K562 (cell line): ENCODE results near the gene ARMC12. TPM values are rescaled to one million over a fixed set of nuclear protein-coding genes. Genes with fewer than 3 reads are reported as not detected.

ENCODE experiments used
- ARID2 ChIP-seq: fragments of 450-650 bp; IDR thresholded peaks from 2 replicates; pipeline ENCODE4 v1.6.1; 2017; ENCODE audit warnings: antibody characterized with exemption, mild to moderate bottlenecking
- BDP1 ChIP-seq: IDR thresholded peaks from 3 replicates; pipeline ENCODE4 v1.6.1; 2011; ENCODE audit not compliant: insufficient read length, insufficient read depth
- FOXK2 ChIP-seq, 2 experiments: fragments of 450-650 bp; IDR thresholded peaks in 1 of 2; conservative IDR thresholded peaks in 1 of 2; 2 replicates each; pipeline ENCODE4 v1.6.1; 2016; ENCODE audit warnings: low read depth in 2 of 2, mild to moderate bottlenecking in 1 of 2
- GABPB2 ChIP-seq: fragments of 250-450 bp; sonication (Bioruptor Pico); conservative IDR thresholded peaks from 2 replicates; pipeline ENCODE4 v1.5.1; 2021; ENCODE audit warnings: mild to moderate bottlenecking
- GATAD2A ChIP-seq: fragments of 450-650 bp; IDR thresholded peaks from 2 replicates; pipeline ENCODE4 v1.6.1; 2017
- NR3C1 ChIP-seq: sonication (generic); formaldehyde crosslinking; IDR thresholded peaks from 2 replicates; pipeline ENCODE4 v1.8.1; 2022; ENCODE audit warnings: missing genetic modification reagents
- POLR2G ChIP-seq: fragments of 200-400 bp; formaldehyde crosslinking; IDR thresholded peaks from 2 replicates; pipeline ENCODE4 v1.6.1; 2017; ENCODE audit warnings: low read depth, mild to moderate bottlenecking, antibody characterized with exemption, low read length, moderate library complexity
- TEAD2 ChIP-seq: fragments of 450-650 bp; IDR thresholded peaks from 2 replicates; pipeline ENCODE4 v1.6.1; 2016; ENCODE audit warnings: missing genetic modification characterization, control low read depth, missing compliant biosample characterization
- polyA plus RNA-seq, 8 experiments: library from polyadenylated mRNA; depleted of rRNA in 4 of 8; stranded (reverse) in 5 of 8; unstranded in 3 of 8; fragments of >200 nt; fragmentation: Nextera tagmentation in 2 of 8; fragmentation: Illumina TruSeq in 1 of 8; extraction: Ambion mirVana in 2 of 8; extraction: Trizol in 1 of 8; gene quantifications; 2 replicates each; pipeline versions ENCODE4 v1.2.1 to v1.2.3, GENCODE V29; 2011 to 2014; ENCODE audit warnings: inconsistent platforms in 1 of 8, missing spikeins in 1 of 8
- total RNA-seq, 7 experiments: library from RNA; depleted of rRNA in 6 of 7; stranded (reverse); fragments of >200 nt in 6 of 7; fragmentation: Illumina TruSeq in 2 of 7; extraction: Trizol in 2 of 7; gene quantifications; 2 replicates each; pipeline versions ENCODE4 v1.2.1 to v1.2.3, GENCODE V29; 2011 to 2021; ENCODE audit warnings: low replicate concordance in 1 of 7
- TF ChIP-seq, protein P1 (sequence below), 2 experiments: fragments of 450-650 bp; IDR thresholded peaks; 2 replicates each; pipeline ENCODE4 v1.6.1; 2018; ENCODE audit warnings: mild to moderate bottlenecking in 2 of 2, low read depth in 1 of 2; ENCODE audit not compliant: partially characterized antibody in 2 of 2
- TF ChIP-seq, protein P2 (sequence below), 2 experiments: fragments of 450-650 bp in 1 of 2; sonication (generic) in 1 of 2; formaldehyde crosslinking in 1 of 2; IDR thresholded peaks; 2 replicates each; pipeline versions ENCODE4 v1.7.1 to v1.9.0; 2016 to 2022; ENCODE audit warnings: inconsistent platforms in 1 of 2, mild to moderate bottlenecking in 1 of 2, missing genetic modification reagents in 1 of 2
- TF ChIP-seq, protein P3 (sequence below), 3 experiments: fragments of 200-800 bp in 1 of 3; fragments of 250-450 bp in 1 of 3; fragments of 450-650 bp in 1 of 3; sonication (Bioruptor Pico) in 1 of 3; sonication (Bioruptor generic) in 1 of 3; formaldehyde crosslinking in 1 of 3; IDR thresholded peaks; 2 replicates each; pipeline versions ENCODE4 v1.6.1 to v1.8.0; 2016 to 2022; ENCODE audit warnings: mild to moderate bottlenecking in 2 of 3, missing genetic modification characterization in 2 of 3, missing compliant biosample characterization in 1 of 3, moderate library complexity in 1 of 3

ARMC12 gene
- total and polyA plus RNA-seq, 9 of the 15 experiments (the other 6 are each of a cell fraction or from before 2014, with no cell fraction given) = 0.09 to 0.58 (median 0.31) TPM; not detected in 3

DNA sequence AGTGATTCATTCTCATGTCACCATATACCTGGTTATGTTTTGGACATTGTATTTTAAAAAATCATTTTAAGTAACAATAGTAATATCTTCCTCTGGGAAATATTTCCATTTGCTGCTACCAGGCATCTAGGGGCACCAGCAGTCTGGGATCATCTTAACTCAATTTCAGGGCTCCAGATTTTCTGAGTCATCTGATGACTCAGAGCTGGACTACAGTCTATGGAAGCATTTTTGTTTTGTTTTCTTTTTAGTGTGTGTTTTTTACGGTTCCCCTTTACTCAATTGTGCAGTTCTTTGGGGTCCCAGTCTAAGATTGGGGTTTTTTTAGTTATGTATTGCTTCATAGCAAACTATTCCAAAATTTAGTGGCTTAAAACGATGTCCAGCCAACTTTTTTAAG, 42.4 kb upstream of the ARMC12 start (continued):
- TF ChIP-seq, protein P1, sequence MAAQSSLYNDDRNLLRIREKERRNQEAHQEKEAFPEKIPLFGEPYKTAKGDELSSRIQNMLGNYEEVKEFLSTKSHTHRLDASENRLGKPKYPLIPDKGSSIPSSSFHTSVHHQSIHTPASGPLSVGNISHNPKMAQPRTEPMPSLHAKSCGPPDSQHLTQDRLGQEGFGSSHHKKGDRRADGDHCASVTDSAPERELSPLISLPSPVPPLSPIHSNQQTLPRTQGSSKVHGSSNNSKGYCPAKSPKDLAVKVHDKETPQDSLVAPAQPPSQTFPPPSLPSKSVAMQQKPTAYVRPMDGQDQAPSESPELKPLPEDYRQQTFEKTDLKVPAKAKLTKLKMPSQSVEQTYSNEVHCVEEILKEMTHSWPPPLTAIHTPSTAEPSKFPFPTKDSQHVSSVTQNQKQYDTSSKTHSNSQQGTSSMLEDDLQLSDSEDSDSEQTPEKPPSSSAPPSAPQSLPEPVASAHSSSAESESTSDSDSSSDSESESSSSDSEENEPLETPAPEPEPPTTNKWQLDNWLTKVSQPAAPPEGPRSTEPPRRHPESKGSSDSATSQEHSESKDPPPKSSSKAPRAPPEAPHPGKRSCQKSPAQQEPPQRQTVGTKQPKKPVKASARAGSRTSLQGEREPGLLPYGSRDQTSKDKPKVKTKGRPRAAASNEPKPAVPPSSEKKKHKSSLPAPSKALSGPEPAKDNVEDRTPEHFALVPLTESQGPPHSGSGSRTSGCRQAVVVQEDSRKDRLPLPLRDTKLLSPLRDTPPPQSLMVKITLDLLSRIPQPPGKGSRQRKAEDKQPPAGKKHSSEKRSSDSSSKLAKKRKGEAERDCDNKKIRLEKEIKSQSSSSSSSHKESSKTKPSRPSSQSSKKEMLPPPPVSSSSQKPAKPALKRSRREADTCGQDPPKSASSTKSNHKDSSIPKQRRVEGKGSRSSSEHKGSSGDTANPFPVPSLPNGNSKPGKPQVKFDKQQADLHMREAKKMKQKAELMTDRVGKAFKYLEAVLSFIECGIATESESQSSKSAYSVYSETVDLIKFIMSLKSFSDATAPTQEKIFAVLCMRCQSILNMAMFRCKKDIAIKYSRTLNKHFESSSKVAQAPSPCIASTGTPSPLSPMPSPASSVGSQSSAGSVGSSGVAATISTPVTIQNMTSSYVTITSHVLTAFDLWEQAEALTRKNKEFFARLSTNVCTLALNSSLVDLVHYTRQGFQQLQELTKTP (IDR thresholded peaks at IDR 0.05; ENCODE audit: low read depth in 1 of 2, partially characterized antibody in 2 of 2) = peak in 1 of 2 experiments; percentile 60
- TF ChIP-seq GABPB2 (no peak), BDP1 (no peak), ARID2 (no peak), FOXK2 (conservative IDR thresholded peaks at IDR 0.05 in 1 of 2, IDR thresholded peaks at IDR 0.05 in 1 of 2; ENCODE audit: low read depth in 2 of 2) (no peak), TEAD2 (tag) (no peak), NR3C1 (CRISPR knock-in tag) (no peak), GATAD2A (no peak), POLR2G (no peak)
- TF ChIP-seq, protein P2, sequence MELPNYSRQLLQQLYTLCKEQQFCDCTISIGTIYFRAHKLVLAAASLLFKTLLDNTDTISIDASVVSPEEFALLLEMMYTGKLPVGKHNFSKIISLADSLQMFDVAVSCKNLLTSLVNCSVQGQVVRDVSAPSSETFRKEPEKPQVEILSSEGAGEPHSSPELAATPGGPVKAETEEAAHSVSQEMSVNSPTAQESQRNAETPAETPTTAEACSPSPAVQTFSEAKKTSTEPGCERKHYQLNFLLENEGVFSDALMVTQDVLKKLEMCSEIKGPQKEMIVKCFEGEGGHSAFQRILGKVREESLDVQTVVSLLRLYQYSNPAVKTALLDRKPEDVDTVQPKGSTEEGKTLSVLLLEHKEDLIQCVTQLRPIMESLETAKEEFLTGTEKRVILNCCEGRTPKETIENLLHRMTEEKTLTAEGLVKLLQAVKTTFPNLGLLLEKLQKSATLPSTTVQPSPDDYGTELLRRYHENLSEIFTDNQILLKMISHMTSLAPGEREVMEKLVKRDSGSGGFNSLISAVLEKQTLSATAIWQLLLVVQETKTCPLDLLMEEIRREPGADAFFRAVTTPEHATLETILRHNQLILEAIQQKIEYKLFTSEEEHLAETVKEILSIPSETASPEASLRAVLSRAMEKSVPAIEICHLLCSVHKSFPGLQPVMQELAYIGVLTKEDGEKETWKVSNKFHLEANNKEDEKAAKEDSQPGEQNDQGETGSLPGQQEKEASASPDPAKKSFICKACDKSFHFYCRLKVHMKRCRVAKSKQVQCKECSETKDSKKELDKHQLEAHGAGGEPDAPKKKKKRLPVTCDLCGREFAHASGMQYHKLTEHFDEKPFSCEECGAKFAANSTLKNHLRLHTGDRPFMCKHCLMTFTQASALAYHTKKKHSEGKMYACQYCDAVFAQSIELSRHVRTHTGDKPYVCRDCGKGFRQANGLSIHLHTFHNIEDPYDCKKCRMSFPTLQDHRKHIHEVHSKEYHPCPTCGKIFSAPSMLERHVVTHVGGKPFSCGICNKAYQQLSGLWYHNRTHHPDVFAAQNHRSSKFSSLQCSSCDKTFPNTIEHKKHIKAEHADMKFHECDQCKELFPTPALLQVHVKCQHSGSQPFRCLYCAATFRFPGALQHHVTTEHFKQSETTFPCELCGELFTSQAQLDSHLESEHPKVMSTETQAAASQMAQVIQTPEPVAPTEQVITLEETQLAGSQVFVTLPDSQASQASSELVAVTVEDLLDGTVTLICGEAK (IDR thresholded peaks at IDR 0.05) = no peak
- TF ChIP-seq, protein P2 (CRISPR knock-in tag; IDR thresholded peaks at IDR 0.05) = no peak
- TF ChIP-seq, protein P3, sequence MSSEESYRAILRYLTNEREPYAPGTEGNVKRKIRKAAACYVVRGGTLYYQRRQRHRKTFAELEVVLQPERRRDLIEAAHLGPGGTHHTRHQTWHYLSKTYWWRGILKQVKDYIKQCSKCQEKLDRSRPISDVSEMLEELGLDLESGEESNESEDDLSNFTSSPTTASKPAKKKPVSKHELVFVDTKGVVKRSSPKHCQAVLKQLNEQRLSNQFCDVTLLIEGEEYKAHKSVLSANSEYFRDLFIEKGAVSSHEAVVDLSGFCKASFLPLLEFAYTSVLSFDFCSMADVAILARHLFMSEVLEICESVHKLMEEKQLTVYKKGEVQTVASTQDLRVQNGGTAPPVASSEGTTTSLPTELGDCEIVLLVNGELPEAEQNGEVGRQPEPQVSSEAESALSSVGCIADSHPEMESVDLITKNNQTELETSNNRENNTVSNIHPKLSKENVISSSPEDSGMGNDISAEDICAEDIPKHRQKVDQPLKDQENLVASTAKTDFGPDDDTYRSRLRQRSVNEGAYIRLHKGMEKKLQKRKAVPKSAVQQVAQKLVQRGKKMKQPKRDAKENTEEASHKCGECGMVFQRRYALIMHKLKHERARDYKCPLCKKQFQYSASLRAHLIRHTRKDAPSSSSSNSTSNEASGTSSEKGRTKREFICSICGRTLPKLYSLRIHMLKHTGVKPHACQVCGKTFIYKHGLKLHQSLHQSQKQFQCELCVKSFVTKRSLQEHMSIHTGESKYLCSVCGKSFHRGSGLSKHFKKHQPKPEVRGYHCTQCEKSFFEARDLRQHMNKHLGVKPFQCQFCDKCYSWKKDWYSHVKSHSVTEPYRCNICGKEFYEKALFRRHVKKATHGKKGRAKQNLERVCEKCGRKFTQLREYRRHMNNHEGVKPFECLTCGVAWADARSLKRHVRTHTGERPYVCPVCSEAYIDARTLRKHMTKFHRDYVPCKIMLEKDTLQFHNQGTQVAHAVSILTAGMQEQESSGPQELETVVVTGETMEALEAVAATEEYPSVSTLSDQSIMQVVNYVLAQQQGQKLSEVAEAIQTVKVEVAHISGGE (CRISPR knock-in tag; IDR thresholded peaks at IDR 0.05) = no peak
